Measurements from ENCODE around the gene VWC2. TPM values are rescaled to one million over a fixed set of nuclear protein-coding genes. Genes with fewer than 3 reads are reported as not detected.

The VWC2 gene
- total RNA-seq, 2 experiments from 2014 or later, result not detected

DNA sequence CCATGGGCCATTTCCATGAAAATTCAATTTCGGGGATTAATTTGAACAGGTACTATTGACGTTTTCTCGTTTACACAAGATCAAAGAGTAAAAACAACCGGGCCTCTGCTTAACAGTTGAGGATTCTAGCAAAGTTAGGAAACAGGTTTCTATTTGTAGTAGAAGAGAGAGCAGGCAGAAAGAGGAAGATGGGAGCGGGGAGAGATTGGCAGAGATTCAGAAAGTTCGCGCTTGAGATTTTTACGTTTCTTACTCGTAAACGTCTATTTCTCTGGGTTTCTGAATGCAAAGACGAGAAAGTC, 571 bp upstream of the VWC2 start:
- ChIA-PET CTCF (no interaction called here), POLR2A (no interaction called here)
- no peak overlapping the region for H3K27ac Mint-ChIP-seq
- Histone ChIP-seq H3K36me3 (ENCODE audit: insufficient read depth, low read length) (no peaks in the 10 kb centered on the region), H3K9me3 (ENCODE audit: control insufficient read depth in 1 of 2, insufficient read depth in 1 of 2, low read length in 2 of 2) (no peaks in the 10 kb centered on the region), H3K27ac (ENCODE audit: low read depth in 1 of 2, low read length in 2 of 2) (no peak overlapping the region), H3K4me1 (ENCODE audit: insufficient read depth, low read length) (no peaks in the 10 kb centered on the region), H3K4me3 (ENCODE audit: low read length) (no peak overlapping the region), H3K27me3 (ENCODE audit: control insufficient read depth in 1 of 2, insufficient read depth in 2 of 2, low read length in 2 of 2) (peaks cover 29 to 35% of the 10 kb centered on the region in 2 experiments)
- H3K36me3 Mint-ChIP-seq (ENCODE audit: low read depth), result no peaks in the 10 kb centered on the region
- no peak overlapping the region for H3K4me3 Mint-ChIP-seq
- DNase-seq (no peak), ATAC-seq (ENCODE audit: poor library complexity) (no peak)
- peaks cover 7% of the 10 kb centered on the region for H3K4me1 Mint-ChIP-seq (ENCODE audit: low read depth)
- no peaks in the 10 kb centered on the region for H3K9me3 Mint-ChIP-seq
- H3K27me3 Mint-ChIP-seq, result peaks cover 67% of the 10 kb centered on the region
- TF ChIP-seq, protein P1, sequence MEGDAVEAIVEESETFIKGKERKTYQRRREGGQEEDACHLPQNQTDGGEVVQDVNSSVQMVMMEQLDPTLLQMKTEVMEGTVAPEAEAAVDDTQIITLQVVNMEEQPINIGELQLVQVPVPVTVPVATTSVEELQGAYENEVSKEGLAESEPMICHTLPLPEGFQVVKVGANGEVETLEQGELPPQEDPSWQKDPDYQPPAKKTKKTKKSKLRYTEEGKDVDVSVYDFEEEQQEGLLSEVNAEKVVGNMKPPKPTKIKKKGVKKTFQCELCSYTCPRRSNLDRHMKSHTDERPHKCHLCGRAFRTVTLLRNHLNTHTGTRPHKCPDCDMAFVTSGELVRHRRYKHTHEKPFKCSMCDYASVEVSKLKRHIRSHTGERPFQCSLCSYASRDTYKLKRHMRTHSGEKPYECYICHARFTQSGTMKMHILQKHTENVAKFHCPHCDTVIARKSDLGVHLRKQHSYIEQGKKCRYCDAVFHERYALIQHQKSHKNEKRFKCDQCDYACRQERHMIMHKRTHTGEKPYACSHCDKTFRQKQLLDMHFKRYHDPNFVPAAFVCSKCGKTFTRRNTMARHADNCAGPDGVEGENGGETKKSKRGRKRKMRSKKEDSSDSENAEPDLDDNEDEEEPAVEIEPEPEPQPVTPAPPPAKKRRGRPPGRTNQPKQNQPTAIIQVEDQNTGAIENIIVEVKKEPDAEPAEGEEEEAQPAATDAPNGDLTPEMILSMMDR (IDR thresholded peaks at IDR 0.05), result no peak
- intact Hi-C loops (cut with DNase I, micrococcal nuclease), result no loop called here

- Histone ChIP-seq H3K27me3 (ENCODE audit: control insufficient read depth in 1 of 2, insufficient read depth in 2 of 2, low read length in 2 of 2) (peaks cover 29 to 41% of the 10 kb centered on the region in 2 experiments), H3K9me3 (ENCODE audit: control insufficient read depth in 1 of 2, insufficient read depth in 1 of 2, low read length in 2 of 2) (no peaks in the 10 kb centered on the region), H3K36me3 (ENCODE audit: insufficient read depth, low read length) (no peaks in the 10 kb centered on the region), H3K4me1 (ENCODE audit: insufficient read depth, low read length) (no peaks in the 10 kb centered on the region), H3K4me3 (ENCODE audit: low read length) (no peak overlapping the region), H3K27ac (ENCODE audit: low read depth in 1 of 2, low read length in 2 of 2) (no peak overlapping the region)
- H3K9me3 Mint-ChIP-seq, result no peaks in the 10 kb centered on the region
- H3K4me1 Mint-ChIP-seq (ENCODE audit: low read depth), result peaks cover 7% of the 10 kb centered on the region
- POLR2A ChIA-PET, result no interaction called here
- H3K27me3 Mint-ChIP-seq, result peaks cover 67% of the 10 kb centered on the region
- no peak overlapping the region for H3K4me3 Mint-ChIP-seq
- TF ChIP-seq, protein P1 (IDR thresholded peaks at IDR 0.05), result no peak
- CTCF ChIA-PET, result no interaction called here
- H3K27ac Mint-ChIP-seq, result no peak overlapping the region
- intact Hi-C loops (cut with DNase I, micrococcal nuclease), result no loop called here
- no peaks in the 10 kb centered on the region for H3K36me3 Mint-ChIP-seq (ENCODE audit: low read depth)
- ATAC-seq (ENCODE audit: poor library complexity) (no peak), DNase-seq (no peak)
Measured at GRCh38 chr7:49773936-49774458, 559 bp downstream of the VWC2 start.

- Histone ChIP-seq H3K4me1 (ENCODE audit: insufficient read depth, low read length) (no peaks in the 10 kb centered on the region), H3K9me3 (ENCODE audit: control insufficient read depth in 1 of 2, insufficient read depth in 1 of 2, low read length in 2 of 2) (no peaks in the 10 kb centered on the region), H3K27me3 (ENCODE audit: control insufficient read depth in 1 of 2, insufficient read depth in 2 of 2, low read length in 2 of 2) (peaks cover 29 to 41% of the 10 kb centered on the region in 2 experiments), H3K36me3 (ENCODE audit: insufficient read depth, low read length) (no peaks in the 10 kb centered on the region), H3K27ac (ENCODE audit: low read depth in 1 of 2, low read length in 2 of 2) (no peak overlapping the region), H3K4me3 (ENCODE audit: low read length) (no peak overlapping the region)
- Mint-ChIP-seq H3K4me3 (no peak overlapping the region), H3K4me1 (ENCODE audit: low read depth) (peaks cover 7% of the 10 kb centered on the region), H3K27me3 (peaks cover 71% of the 10 kb centered on the region), H3K27ac (no peak overlapping the region), H3K9me3 (no peaks in the 10 kb centered on the region), H3K36me3 (ENCODE audit: low read depth) (no peaks in the 10 kb centered on the region)
- no peak for ATAC-seq (ENCODE audit: poor library complexity)
- intact Hi-C loops (cut with DNase I, micrococcal nuclease), result no loop called here
- DNase-seq, result no peak
- ChIA-PET CTCF (no interaction called here), POLR2A (no interaction called here)
- TF ChIP-seq, protein P1 (IDR thresholded peaks at IDR 0.05), result no peak
Measured at GRCh38 chr7:49774459-49775064, 1.1 kb downstream of the VWC2 start.
